Activated T-helper 2 cell treated with anti-CD3 and anti-CD28 coated beads, Interferon-gamma antibody, Interleukin-2, Interleukin-4, amounts not matched to agents 10 μg/mL and 5 μg/mL and 100 μg/mL, durations not matched to agents 14 hours and 24 hours and 36 hours (primary cell): ENCODE results near the gene TGIF1. TPM values are rescaled to one million over a fixed set of nuclear protein-coding genes. Genes with fewer than 3 reads are reported as not detected.

ENCODE experiments used
- DNase-seq: peaks from one replicate; pipeline ENCODE4 v3.0.0; 2021; ENCODE audit warnings: low spot score
- H3K27ac Mint-ChIP-seq: one replicate; pipeline ENCODE4 v1.8.0; 2021; ENCODE audit warnings: mixed read lengths
- H3K27me3 Mint-ChIP-seq: one replicate; pipeline ENCODE4 v1.8.0; 2021; ENCODE audit warnings: low read depth, mixed read lengths
- H3K36me3 Mint-ChIP-seq: one replicate; pipeline ENCODE4 v1.8.0; 2021; ENCODE audit warnings: low read depth, mixed read lengths
- H3K4me1 Mint-ChIP-seq: one replicate; pipeline ENCODE4 v1.8.0; 2021; ENCODE audit warnings: low read depth, mixed read lengths
- H3K4me3 Mint-ChIP-seq: one replicate; pipeline ENCODE4 v1.8.0; 2021; ENCODE audit warnings: low read depth, mild to moderate bottlenecking, moderate library complexity, mixed read lengths
- H3K9me3 Mint-ChIP-seq: one replicate; pipeline ENCODE4 v1.8.0; 2021; ENCODE audit warnings: mixed read lengths
- intact Hi-C: fragments of 100-400 bp; cut with micrococcal nuclease; formaldehyde crosslinking; loops from one replicate; pipeline ENCODE4 v1.15.1; 2023
- total RNA-seq: library from RNA; stranded (reverse); gene quantifications from 2 replicates; pipeline ENCODE4 v1.2.3, GENCODE V29; 2022

Gene TGIF1
- total RNA-seq, 1 donor from 2014 or later: 53.5 TPM

- H3K4me3 Mint-ChIP-seq: peak overlapping the region; percentile 86
- H3K27ac Mint-ChIP-seq: peak overlapping the region; percentile 97
- H3K9me3 Mint-ChIP-seq: no peaks in the 10 kb centered on the region
- peaks cover 67% of the 10 kb centered on the region for H3K36me3 Mint-ChIP-seq
- peaks cover 43% of the 10 kb centered on the region for H3K4me1 Mint-ChIP-seq
- intact Hi-C loops: loop anchor here (1.0 to 5.0 kb wide), 4 partner anchors 173 to 1844 kb away; partner anchors contain the start of gene ZBTB14
- no peak for DNase-seq
- no peaks in the 10 kb centered on the region for H3K27me3 Mint-ChIP-seq
Observed at GRCh38 chr18:3453540-3454364, 3.8 kb downstream of the TGIF1 start.

GRCh38 chr18:3454365-3455089, 4.6 kb downstream of the TGIF1 start:
- Mint-ChIP-seq H3K4me1 (peaks cover 50% of the 10 kb centered on the region), H3K27me3 (no peaks in the 10 kb centered on the region), H3K4me3 (peak overlapping the region; percentile 86), H3K36me3 (peaks cover 74% of the 10 kb centered on the region), H3K9me3 (no peaks in the 10 kb centered on the region), H3K27ac (peak overlapping the region; percentile 97)
- intact Hi-C loops: loop anchor here (1.0 to 5.0 kb wide), 4 partner anchors 88 to 1843 kb away; partner anchors contain the start of gene ZBTB14
- no peak for DNase-seq

GRCh38 chr18:3455090-3455635, 5.2 kb downstream of the TGIF1 start:
- Mint-ChIP-seq H3K9me3 (no peaks in the 10 kb centered on the region), H3K36me3 (peaks cover 77% of the 10 kb centered on the region), H3K4me3 (no peak overlapping the region), H3K27ac (peak overlapping the region; percentile 97), H3K4me1 (peaks cover 50% of the 10 kb centered on the region), H3K27me3 (no peaks in the 10 kb centered on the region)
- no peak for DNase-seq
- intact Hi-C loops: loop anchor here (2.0 to 5.0 kb wide), 2 partner anchors 87 to 174 kb away; no protein-coding TSS in a partner anchor

GRCh38 chr18:3455907-3456685, 6.1 kb downstream of the TGIF1 start:
- peaks cover 80% of the 10 kb centered on the region for H3K36me3 Mint-ChIP-seq
- intact Hi-C loops: loop anchor here (2.0 to 5.0 kb wide), 2 partner anchors 86 to 175 kb away; no protein-coding TSS in a partner anchor
- no peaks in the 10 kb centered on the region for H3K27me3 Mint-ChIP-seq
- no peak for DNase-seq
- H3K4me3 Mint-ChIP-seq: no peak overlapping the region
- peaks cover 6% of the 10 kb centered on the region for H3K9me3 Mint-ChIP-seq
- peaks cover 50% of the 10 kb centered on the region for H3K4me1 Mint-ChIP-seq
- no peak overlapping the region for H3K27ac Mint-ChIP-seq

- Mint-ChIP-seq H3K27ac (no peak overlapping the region), H3K4me1 (peaks cover 50% of the 10 kb centered on the region), H3K4me3 (no peak overlapping the region), H3K27me3 (no peaks in the 10 kb centered on the region), H3K36me3 (peaks cover 80% of the 10 kb centered on the region), H3K9me3 (peaks cover 11% of the 10 kb centered on the region)
- no peak for DNase-seq
- intact Hi-C loops: loop anchor here (5.0 kb wide), 1 partner anchor 86 kb away; no protein-coding TSS in a partner anchor
Observed at GRCh38 chr18:3456686-3457069, 6.7 kb downstream of the TGIF1 start.

GRCh38 chr18:3457261-3457724, 7.3 kb downstream of the TGIF1 start:
- H3K27ac Mint-ChIP-seq: peak overlapping the region; percentile 27
- no peak overlapping the region for H3K4me3 Mint-ChIP-seq
- H3K27me3 Mint-ChIP-seq: no peaks in the 10 kb centered on the region
- H3K4me1 Mint-ChIP-seq: peaks cover 50% of the 10 kb centered on the region
- intact Hi-C loops: loop anchor here (5.0 kb wide), 1 partner anchor 85 kb away; no protein-coding TSS in a partner anchor
- H3K36me3 Mint-ChIP-seq: peaks cover 84% of the 10 kb centered on the region
- peaks cover 16% of the 10 kb centered on the region for H3K9me3 Mint-ChIP-seq
- no peak for DNase-seq

- Mint-ChIP-seq H3K27me3 (no peaks in the 10 kb centered on the region), H3K36me3 (peaks cover 73% of the 10 kb centered on the region), H3K9me3 (peaks cover 16% of the 10 kb centered on the region), H3K4me3 (no peak overlapping the region), H3K27ac (peak overlapping the region; percentile 39), H3K4me1 (peaks cover 43% of the 10 kb centered on the region)
- intact Hi-C loops: loop anchor here (5.0 kb wide), 1 partner anchor 84 kb away; no protein-coding TSS in a partner anchor
- no peak for DNase-seq
Observed at GRCh38 chr18:3458378-3458777, 8.4 kb downstream of the TGIF1 start.

GRCh38 chr18:3458952-3459853, 9.2 kb downstream of the TGIF1 start:
- H3K4me3 Mint-ChIP-seq: peak overlapping the region; percentile 37
- peaks cover 69% of the 10 kb centered on the region for H3K36me3 Mint-ChIP-seq
- no peaks in the 10 kb centered on the region for H3K27me3 Mint-ChIP-seq
- intact Hi-C loops: loop anchor here (5.0 kb wide), 1 partner anchor 83 kb away; no protein-coding TSS in a partner anchor
- DNase-seq: no peak
- H3K27ac Mint-ChIP-seq: peak overlapping the region; percentile 39
- H3K4me1 Mint-ChIP-seq: peaks cover 37% of the 10 kb centered on the region
- H3K9me3 Mint-ChIP-seq: peaks cover 16% of the 10 kb centered on the region

- Mint-ChIP-seq H3K27ac (no peak overlapping the region), H3K4me1 (peaks cover 26% of the 10 kb centered on the region), H3K4me3 (no peak overlapping the region), H3K36me3 (peaks cover 59% of the 10 kb centered on the region), H3K27me3 (no peaks in the 10 kb centered on the region), H3K9me3 (peaks cover 16% of the 10 kb centered on the region)
- intact Hi-C loops: no loop called here
- DNase-seq: no peak
Observed at GRCh38 chr18:3460823-3461398, 10.9 kb downstream of the TGIF1 start.

GRCh38 chr18:3461704-3462103, 11.7 kb downstream of the TGIF1 start:
- peaks cover 52% of the 10 kb centered on the region for H3K36me3 Mint-ChIP-seq
- DNase-seq: no peak
- intact Hi-C loops: no loop called here
- H3K9me3 Mint-ChIP-seq: peaks cover 16% of the 10 kb centered on the region
- no peak overlapping the region for H3K4me3 Mint-ChIP-seq
- H3K27ac Mint-ChIP-seq: no peak overlapping the region
- peaks cover 22% of the 10 kb centered on the region for H3K4me1 Mint-ChIP-seq
- no peaks in the 10 kb centered on the region for H3K27me3 Mint-ChIP-seq

- H3K36me3 Mint-ChIP-seq: peaks cover 38% of the 10 kb centered on the region
- no peaks in the 10 kb centered on the region for H3K27me3 Mint-ChIP-seq
- no peak for DNase-seq
- intact Hi-C loops: no loop called here
- H3K9me3 Mint-ChIP-seq: peaks cover 16% of the 10 kb centered on the region
- no peak overlapping the region for H3K4me3 Mint-ChIP-seq
- peaks cover 18% of the 10 kb centered on the region for H3K4me1 Mint-ChIP-seq
- no peak overlapping the region for H3K27ac Mint-ChIP-seq
Observed at GRCh38 chr18:3463051-3463450, 13.1 kb downstream of the TGIF1 start.
